Measurements from ENCODE around the gene DHRS3. TPM values are rescaled to one million over a fixed set of nuclear protein-coding genes. Genes with fewer than 3 reads are reported as not detected.

DHRS3 gene
- total and polyA plus RNA-seq, 2 of the 13 experiments (the other 11 are each of a cell fraction or from before 2014, with no cell fraction given): 48.5 to 90.5 TPM

DNA sequence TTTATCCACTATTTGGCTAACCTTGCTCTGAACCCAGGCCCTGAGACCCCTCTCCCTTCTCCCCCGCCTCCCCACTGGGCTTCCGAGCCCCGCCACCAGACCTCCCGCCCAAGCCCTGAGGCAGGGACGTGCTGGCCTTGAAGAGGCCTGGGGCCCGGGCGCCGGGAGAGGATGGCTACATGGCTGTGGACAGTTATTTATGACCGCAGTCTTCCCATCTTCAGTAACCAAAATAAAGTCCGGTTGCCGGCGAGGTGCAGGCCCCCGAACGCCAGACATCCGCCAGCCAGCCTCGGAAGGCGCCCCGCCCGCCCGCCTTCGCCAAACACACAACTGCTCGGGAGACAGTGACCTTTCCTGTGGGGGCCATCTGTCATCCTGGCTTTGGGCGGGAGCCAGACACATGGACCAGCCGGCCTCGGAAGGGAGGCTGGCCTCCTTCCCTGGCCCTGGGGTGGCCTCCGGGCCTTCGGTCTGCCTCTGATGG lies 69.0 kb downstream of the DHRS3 start (continued):
- TF ChIP-seq, protein P1, sequence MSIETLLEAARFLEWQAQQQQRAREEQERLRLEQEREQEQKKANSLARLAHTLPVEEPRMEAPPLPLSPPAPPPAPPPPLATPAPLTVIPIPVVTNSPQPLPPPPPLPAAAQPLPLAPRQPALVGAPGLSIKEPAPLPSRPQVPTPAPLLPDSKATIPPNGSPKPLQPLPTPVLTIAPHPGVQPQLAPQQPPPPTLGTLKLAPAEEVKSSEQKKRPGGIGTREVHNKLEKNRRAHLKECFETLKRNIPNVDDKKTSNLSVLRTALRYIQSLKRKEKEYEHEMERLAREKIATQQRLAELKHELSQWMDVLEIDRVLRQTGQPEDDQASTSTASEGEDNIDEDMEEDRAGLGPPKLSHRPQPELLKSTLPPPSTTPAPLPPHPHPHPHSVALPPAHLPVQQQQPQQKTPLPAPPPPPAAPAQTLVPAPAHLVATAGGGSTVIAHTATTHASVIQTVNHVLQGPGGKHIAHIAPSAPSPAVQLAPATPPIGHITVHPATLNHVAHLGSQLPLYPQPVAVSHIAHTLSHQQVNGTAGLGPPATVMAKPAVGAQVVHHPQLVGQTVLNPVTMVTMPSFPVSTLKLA (IDR thresholded peaks at IDR 0.05): no peak
- TF ChIP-seq ZNF598 (CRISPR knock-in tag; IDR thresholded peaks at IDR 0.05; ENCODE audit: borderline replicate concordance) (no peak), ZBTB38 (CRISPR knock-in tag; IDR thresholded peaks at IDR 0.05) (0 out of 2 replicates have a peak, but pooled peaks have one; percentile 22), GABPA (IDR thresholded peaks at IDR 0.05; ENCODE audit: low read depth, low read length) (no peak), GABPA (CRISPR knock-in tag; IDR thresholded peaks at IDR 0.05; ENCODE audit: low read depth) (no peak), BHLHE40 (IDR thresholded peaks at IDR 0.05; ENCODE audit: low read length) (no peak), ZNF547 (CRISPR knock-in tag; IDR thresholded peaks at IDR 0.05) (no peak), ZNF143 (CRISPR knock-in tag; IDR thresholded peaks at IDR 0.05) (no peak), CBFB (CRISPR knock-in tag; IDR thresholded peaks at IDR 0.05) (no peak), POLR2A (IDR thresholded peaks at IDR 0.05; ENCODE audit: insufficient read depth in 1 of 2, low read depth in 2 of 2, low read length in 2 of 2) (no peak), TAF1 (CRISPR knock-in tag; IDR thresholded peaks at IDR 0.05) (no peak), MIXL1 (CRISPR knock-in tag; IDR thresholded peaks at IDR 0.05) (no peak), MLLT10 (CRISPR knock-in tag; IDR thresholded peaks at IDR 0.05) (no peak), MIER2 (CRISPR knock-in tag; IDR thresholded peaks at IDR 0.05) (no peak)
- TF ChIP-seq, protein P2, sequence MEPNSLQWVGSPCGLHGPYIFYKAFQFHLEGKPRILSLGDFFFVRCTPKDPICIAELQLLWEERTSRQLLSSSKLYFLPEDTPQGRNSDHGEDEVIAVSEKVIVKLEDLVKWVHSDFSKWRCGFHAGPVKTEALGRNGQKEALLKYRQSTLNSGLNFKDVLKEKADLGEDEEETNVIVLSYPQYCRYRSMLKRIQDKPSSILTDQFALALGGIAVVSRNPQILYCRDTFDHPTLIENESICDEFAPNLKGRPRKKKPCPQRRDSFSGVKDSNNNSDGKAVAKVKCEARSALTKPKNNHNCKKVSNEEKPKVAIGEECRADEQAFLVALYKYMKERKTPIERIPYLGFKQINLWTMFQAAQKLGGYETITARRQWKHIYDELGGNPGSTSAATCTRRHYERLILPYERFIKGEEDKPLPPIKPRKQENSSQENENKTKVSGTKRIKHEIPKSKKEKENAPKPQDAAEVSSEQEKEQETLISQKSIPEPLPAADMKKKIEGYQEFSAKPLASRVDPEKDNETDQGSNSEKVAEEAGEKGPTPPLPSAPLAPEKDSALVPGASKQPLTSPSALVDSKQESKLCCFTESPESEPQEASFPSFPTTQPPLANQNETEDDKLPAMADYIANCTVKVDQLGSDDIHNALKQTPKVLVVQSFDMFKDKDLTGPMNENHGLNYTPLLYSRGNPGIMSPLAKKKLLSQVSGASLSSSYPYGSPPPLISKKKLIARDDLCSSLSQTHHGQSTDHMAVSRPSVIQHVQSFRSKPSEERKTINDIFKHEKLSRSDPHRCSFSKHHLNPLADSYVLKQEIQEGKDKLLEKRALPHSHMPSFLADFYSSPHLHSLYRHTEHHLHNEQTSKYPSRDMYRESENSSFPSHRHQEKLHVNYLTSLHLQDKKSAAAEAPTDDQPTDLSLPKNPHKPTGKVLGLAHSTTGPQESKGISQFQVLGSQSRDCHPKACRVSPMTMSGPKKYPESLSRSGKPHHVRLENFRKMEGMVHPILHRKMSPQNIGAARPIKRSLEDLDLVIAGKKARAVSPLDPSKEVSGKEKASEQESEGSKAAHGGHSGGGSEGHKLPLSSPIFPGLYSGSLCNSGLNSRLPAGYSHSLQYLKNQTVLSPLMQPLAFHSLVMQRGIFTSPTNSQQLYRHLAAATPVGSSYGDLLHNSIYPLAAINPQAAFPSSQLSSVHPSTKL (CRISPR knock-in tag; IDR thresholded peaks at IDR 0.05): peak; percentile 53
- TF ChIP-seq, protein P3, sequence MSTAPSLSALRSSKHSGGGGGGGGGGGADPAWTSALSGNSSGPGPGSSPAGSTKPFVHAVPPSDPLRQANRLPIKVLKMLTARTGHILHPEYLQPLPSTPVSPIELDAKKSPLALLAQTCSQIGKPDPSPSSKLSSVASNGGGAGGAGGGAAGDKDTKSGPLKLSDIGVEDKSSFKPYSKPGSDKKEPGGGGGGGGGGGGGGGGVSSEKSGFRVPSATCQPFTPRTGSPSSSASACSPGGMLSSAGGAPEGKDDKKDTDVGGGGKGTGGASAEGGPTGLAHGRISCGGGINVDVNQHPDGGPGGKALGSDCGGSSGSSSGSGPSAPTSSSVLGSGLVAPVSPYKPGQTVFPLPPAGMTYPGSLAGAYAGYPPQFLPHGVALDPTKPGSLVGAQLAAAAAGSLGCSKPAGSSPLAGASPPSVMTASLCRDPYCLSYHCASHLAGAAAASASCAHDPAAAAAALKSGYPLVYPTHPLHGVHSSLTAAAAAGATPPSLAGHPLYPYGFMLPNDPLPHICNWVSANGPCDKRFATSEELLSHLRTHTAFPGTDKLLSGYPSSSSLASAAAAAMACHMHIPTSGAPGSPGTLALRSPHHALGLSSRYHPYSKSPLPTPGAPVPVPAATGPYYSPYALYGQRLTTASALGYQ (CRISPR knock-in tag; IDR thresholded peaks at IDR 0.05): no peak
- TF ChIP-seq, protein P4, sequence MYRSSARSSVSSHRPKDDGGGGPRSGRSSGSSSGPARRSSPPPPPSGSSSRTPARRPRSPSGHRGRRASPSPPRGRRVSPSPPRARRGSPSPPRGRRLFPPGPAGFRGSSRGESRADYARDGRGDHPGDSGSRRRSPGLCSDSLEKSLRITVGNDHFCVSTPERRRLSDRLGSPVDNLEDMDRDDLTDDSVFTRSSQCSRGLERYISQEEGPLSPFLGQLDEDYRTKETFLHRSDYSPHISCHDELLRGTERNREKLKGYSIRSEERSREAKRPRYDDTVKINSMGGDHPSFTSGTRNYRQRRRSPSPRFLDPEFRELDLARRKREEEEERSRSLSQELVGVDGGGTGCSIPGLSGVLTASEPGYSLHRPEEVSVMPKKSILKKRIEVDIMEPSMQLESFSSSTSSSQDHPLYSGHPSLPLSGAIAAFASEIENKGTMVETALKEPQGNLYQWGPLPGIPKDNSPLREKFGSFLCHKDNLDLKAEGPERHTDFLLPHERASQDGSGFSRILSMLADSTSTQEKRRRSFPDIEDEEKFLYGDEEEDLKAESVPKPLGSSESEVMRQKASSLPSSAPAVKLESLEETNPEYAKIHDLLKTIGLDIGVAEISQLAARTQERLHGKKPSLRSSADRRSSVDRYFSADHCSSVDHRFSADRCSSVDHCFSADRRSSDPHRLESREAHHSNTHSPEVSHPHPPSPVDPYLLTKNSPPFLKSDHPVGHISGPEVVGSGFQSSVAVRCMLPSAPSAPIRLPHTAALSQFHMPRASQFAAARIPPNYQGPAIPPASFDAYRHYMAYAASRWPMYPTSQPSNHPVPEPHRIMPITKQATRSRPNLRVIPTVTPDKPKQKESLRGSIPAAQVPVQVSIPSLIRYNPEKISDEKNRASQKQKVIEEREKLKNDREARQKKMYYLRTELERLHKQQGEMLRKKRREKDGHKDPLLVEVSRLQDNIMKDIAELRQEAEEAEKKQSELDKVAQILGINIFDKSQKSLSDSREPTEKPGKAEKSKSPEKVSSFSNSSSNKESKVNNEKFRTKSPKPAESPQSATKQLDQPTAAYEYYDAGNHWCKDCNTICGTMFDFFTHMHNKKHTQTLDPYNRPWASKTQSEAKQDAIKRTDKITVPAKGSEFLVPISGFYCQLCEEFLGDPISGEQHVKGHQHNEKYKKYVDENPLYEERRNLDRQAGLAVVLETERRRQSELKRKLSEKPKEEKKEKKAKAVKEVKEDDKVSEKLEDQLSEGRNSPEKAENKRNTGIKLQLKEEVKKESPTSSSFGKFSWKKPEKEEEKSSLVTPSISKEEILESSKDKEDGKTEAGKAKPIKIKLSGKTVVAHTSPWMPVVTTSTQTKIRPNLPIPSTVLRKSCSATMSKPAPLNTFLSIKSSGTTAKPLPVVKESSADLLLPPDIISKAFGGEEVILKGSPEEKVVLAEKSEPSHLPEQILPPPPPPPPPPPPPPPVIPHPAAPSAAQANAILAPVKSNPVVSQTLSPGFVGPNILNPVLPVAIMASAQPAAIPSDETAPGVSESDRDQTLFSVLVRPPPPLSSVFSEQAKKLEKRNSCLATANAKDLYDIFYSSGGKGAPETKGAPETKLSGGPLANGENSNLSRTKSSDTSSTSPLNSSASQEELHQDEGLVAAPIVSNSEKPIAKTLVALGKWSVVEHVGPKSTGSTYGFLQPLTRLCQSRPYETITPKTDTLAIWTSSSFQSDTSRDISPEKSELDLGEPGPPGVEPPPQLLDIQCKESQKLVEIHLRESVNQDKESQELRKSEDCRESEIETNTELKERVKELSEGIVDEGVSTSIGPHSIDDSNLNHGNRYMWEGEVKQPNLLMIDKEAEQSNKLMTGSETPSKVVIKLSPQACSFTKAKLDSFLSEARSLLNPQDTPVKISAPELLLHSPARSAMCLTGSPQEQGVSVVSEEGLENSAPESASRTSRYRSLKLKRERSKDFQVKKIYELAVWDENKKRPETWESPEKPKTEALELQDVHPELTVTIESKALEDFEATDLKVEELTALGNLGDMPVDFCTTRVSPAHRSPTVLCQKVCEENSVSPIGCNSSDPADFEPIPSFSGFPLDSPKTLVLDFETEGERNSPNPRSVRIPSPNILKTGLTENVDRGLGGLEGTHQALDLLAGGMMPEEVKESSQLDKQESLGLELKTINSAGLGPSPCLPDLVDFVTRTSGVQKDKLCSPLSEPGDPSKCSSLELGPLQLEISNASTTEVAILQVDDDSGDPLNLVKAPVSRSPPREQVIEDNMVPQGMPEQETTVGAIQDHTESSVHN (CRISPR knock-in tag; IDR thresholded peaks at IDR 0.05): no peak
